ENCODE results near the gene CCDC107. TPM values are rescaled to one million over a fixed set of nuclear protein-coding genes. Genes with fewer than 3 reads are reported as not detected.
"Not testable (repeated sequence)": the region's sequence is repeated elsewhere in the genome, so short reads cannot be mapped to it uniquely, and the experiment has no call there.

The CCDC107 gene
- total and polyA plus RNA-seq, 12 donors, result 27.9 to 198 (median 40.5) TPM

GRCh38 chr9:35629597-35629996 is 28.5 kb upstream of the CCDC107 start:
- H3K27ac ChIP-seq, result no peak overlapping the region
- H3K9me3 ChIP-seq (replicated peaks in 1 of 3), result no peaks in the 10 kb centered on the region
- no peak for DNase-seq
- H3K27me3 ChIP-seq, result no peaks in the 10 kb centered on the region
- no peaks in the 10 kb centered on the region for H3K36me3 ChIP-seq (replicated peaks in 1 of 2)
- 85 to 92% (median 88%) methylated on average over 5 of the region's 5 CpGs for WGBS, 4 donors
- intact Hi-C loops (cut with DNase I), result no loop called here
- no peak for TF ChIP-seq CTCF (IDR thresholded peaks at IDR 0.05)
- H3K4me1 ChIP-seq (replicated peaks in 1 of 2), result no peaks in the 10 kb centered on the region
- no peak overlapping the region for H3K4me3 ChIP-seq

GRCh38 chr9:35635730-35636129 is 22.4 kb upstream of the CCDC107 start:
- Histone ChIP-seq H3K4me3 (no peak overlapping the region), H3K27me3 (no peaks in the 10 kb centered on the region), H3K36me3 (replicated peaks in 1 of 2) (no peaks in the 10 kb centered on the region), H3K4me1 (replicated peaks in 1 of 2) (peaks cover 8 to 35% of the 10 kb centered on the region in 2 donors), H3K9me3 (replicated peaks in 1 of 3) (no peaks in the 10 kb centered on the region), H3K27ac (peak overlapping the region; percentile 23 to 83 (median 73))
- intact Hi-C loops (cut with DNase I), result no loop called here
- TF ChIP-seq CTCF (IDR thresholded peaks at IDR 0.05) (no peak), POLR2A (IDR thresholded peaks at IDR 0.05) (no peak)
- no peak for DNase-seq

- no peaks in the 10 kb centered on the region for H3K27me3 ChIP-seq
- no peak overlapping the region for H3K4me3 ChIP-seq
- peaks cover 8 to 35% of the 10 kb centered on the region in 2 donors for H3K4me1 ChIP-seq (replicated peaks in 1 of 2)
- WGBS, 4 donors, result 72 to 75% (median 73%) methylated on average over 9 of the region's 9 CpGs
- H3K27ac ChIP-seq, result peak overlapping the region in 4 of 5 donors; percentile 63 to 83 (median 76)
- intact Hi-C loops (cut with DNase I), result no loop called here
- H3K9me3 ChIP-seq (replicated peaks in 1 of 3), result no peaks in the 10 kb centered on the region
- H3K36me3 ChIP-seq (replicated peaks in 1 of 2), result no peaks in the 10 kb centered on the region
- no peak for TF ChIP-seq POLR2A (IDR thresholded peaks at IDR 0.05)
- TF ChIP-seq CTCF (IDR thresholded peaks at IDR 0.05), result no peak
- DNase-seq, result peak in 1 of 7 donors; percentile 48
These were observed 21.8 kb upstream of the CCDC107 start for GRCh38 chr9:35636135-35636876.

GRCh38 chr9:35636877-35637246 is 21.2 kb upstream of the CCDC107 start:
- H3K27me3 ChIP-seq; H3K36me3 ChIP-seq (replicated peaks in 1 of 2); H3K4me3 ChIP-seq; intact Hi-C loops (cut with DNase I); DNase-seq; H3K9me3 ChIP-seq (replicated peaks in 1 of 3): not testable (repeated sequence)
- WGBS, 4 donors, result 96 to 99% (median 97%) methylated on average over 6 of the region's 6 CpGs
- Histone ChIP-seq H3K4me1 (replicated peaks in 1 of 2) (peaks cover 8 to 35% of the 10 kb centered on the region in 2 donors), H3K27ac (peak overlapping the region in 3 of 5 donors; percentile 9 to 83 (median 78))

GRCh38 chr9:35637427-35637955 is 20.6 kb upstream of the CCDC107 start:
- H3K4me1 ChIP-seq (replicated peaks in 1 of 2), result peaks cover 8 to 35% of the 10 kb centered on the region in 2 donors
- intact Hi-C loops (cut with DNase I); H3K9me3 ChIP-seq (replicated peaks in 1 of 3); H3K27me3 ChIP-seq; H3K4me3 ChIP-seq; H3K27ac ChIP-seq; H3K36me3 ChIP-seq (replicated peaks in 1 of 2): not testable (repeated sequence)
- peak in 1 of 7 donors; percentile 43 for DNase-seq
- WGBS, 4 donors, result 92 to 97% (median 95%) methylated on average over 9 of the region's 9 CpGs

GRCh38 chr9:35638751-35639150 is 19.3 kb upstream of the CCDC107 start:
- H3K36me3 ChIP-seq (replicated peaks in 1 of 2); DNase-seq; intact Hi-C loops (cut with DNase I); H3K27ac ChIP-seq; H3K27me3 ChIP-seq; H3K9me3 ChIP-seq (replicated peaks in 1 of 3); H3K4me3 ChIP-seq: not testable (repeated sequence)
- H3K4me1 ChIP-seq (replicated peaks in 1 of 2), result peaks cover 8 to 35% of the 10 kb centered on the region in 2 donors
- 52 to 76% (median 69%) methylated on average over 6 to 7 of the region's 8 CpGs for WGBS, 4 donors

GRCh38 chr9:35639225-35639624 is 18.9 kb upstream of the CCDC107 start:
- WGBS, 4 donors, result 23 to 47% (median 28%) methylated on average over 1 of the region's 1 CpG
- H3K4me3 ChIP-seq; intact Hi-C loops (cut with DNase I); H3K27me3 ChIP-seq; DNase-seq; H3K9me3 ChIP-seq (replicated peaks in 1 of 3); H3K36me3 ChIP-seq (replicated peaks in 1 of 2): not testable (repeated sequence)
- H3K27ac ChIP-seq, result peak overlapping the region in 1 of 5 donors; percentile 37
- peaks cover 8 to 35% of the 10 kb centered on the region in 2 donors for H3K4me1 ChIP-seq (replicated peaks in 1 of 2)

Measured in adrenal gland (tissue), 12 donors.